Peyer's patch (tissue), 4 donors: ENCODE data around the gene WNT8A.

Experiments
- POLR2A ChIP-seq, 2 donors: fragments of 450-650 bp; IDR thresholded peaks; one replicate each; pipeline ENCODE4 v1.5.1; 2017; ENCODE audit warnings: antibody characterized with exemption in 2 of 2, mild to moderate bottlenecking in 2 of 2, moderate library complexity in 2 of 2
- TF ChIP-seq, protein P1 (sequence below), 6 experiments: fragments of 450-650 bp in 4 of 6; fragments of 200-600 bp in 2 of 6; sonication (generic) in 1 of 6; IDR thresholded peaks; one replicate each; pipeline ENCODE4 v1.5.1; 2017 to 2019; ENCODE audit warnings: antibody characterized with exemption in 6 of 6, mild to moderate bottlenecking in 3 of 6, moderate library complexity in 1 of 6

- TF ChIP-seq, protein P1, sequence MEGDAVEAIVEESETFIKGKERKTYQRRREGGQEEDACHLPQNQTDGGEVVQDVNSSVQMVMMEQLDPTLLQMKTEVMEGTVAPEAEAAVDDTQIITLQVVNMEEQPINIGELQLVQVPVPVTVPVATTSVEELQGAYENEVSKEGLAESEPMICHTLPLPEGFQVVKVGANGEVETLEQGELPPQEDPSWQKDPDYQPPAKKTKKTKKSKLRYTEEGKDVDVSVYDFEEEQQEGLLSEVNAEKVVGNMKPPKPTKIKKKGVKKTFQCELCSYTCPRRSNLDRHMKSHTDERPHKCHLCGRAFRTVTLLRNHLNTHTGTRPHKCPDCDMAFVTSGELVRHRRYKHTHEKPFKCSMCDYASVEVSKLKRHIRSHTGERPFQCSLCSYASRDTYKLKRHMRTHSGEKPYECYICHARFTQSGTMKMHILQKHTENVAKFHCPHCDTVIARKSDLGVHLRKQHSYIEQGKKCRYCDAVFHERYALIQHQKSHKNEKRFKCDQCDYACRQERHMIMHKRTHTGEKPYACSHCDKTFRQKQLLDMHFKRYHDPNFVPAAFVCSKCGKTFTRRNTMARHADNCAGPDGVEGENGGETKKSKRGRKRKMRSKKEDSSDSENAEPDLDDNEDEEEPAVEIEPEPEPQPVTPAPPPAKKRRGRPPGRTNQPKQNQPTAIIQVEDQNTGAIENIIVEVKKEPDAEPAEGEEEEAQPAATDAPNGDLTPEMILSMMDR (IDR thresholded peaks at IDR 0.05) = no peak
- no peak for TF ChIP-seq POLR2A (IDR thresholded peaks at IDR 0.05)
These were observed 5.7 kb upstream of the WNT8A start for GRCh38 chr5:138078006-138078643.
